ENCODE results near the gene CXCL16.

- TF ChIP-seq CTCF (IDR thresholded peaks at IDR 0.05): no peak
- no peak for TF ChIP-seq EZH2phosphoT487 (IDR thresholded peaks at IDR 0.05)
- no peak for TF ChIP-seq EZH2 (IDR thresholded peaks at IDR 0.05)
These were observed 13.7 kb upstream of the CXCL16 start for GRCh38 chr17:4753392-4753791.

All from neural progenitor cell (in vitro differentiated cells).